PC-3 (cell line): ENCODE data around the gene MAS1L. TPM values are rescaled to one million over a fixed set of nuclear protein-coding genes. Genes with fewer than 3 reads are reported as not detected.

Source experiments
- ATAC-seq: fragments of 200-7000 bp; cut with Tn5 transposase; 2 replicates; pipeline ENCODE4 v1.9.1; 2020; ENCODE audit warnings: mild to moderate bottlenecking, moderate library complexity
- BruUV-seq: library from RNA; stranded (reverse); fragments of 400-500 nt; replicated peaks from 2 replicates; lab custom pipeline; 2021; lab: Mats Ljungman, UMichigan
- CTCF ChIA-PET: fragments of 300-600 bp; sonication (Branson Sonifier 250); formaldehyde crosslinking; loops from one replicate; lab custom pipeline; 2022; ENCODE audit warnings: antibody characterized with exemption; lab: Charles Lee
- POLR2A ChIA-PET: fragments of 300-600 bp; sonication (Branson Sonifier 250); formaldehyde crosslinking; loops from one replicate; lab custom pipeline; 2022; ENCODE audit warnings: antibody characterized with exemption; ENCODE audit not compliant: unreplicated experiment; lab: Charles Lee
- DNase-seq: peaks from one replicate; pipeline ENCODE4 v3.0.0-alpha.2; 2015
- H2AFZ ChIP-seq: fragments of 300-600 bp; sonication (generic); 2 replicates; pipeline ENCODE4 v1.6.0; 2016; ENCODE audit warnings: antibody characterized with exemption, low read length
- H3F3A ChIP-seq: fragments of 300-600 bp; sonication (generic); one replicate; pipeline ENCODE4 v1.6.0; 2017; ENCODE audit warnings: antibody characterized with exemption, low read length, control low read depth, mild to moderate bottlenecking; ENCODE audit not compliant: unreplicated experiment
- H3K27ac ChIP-seq: fragments of 300-600 bp; sonication (generic); 2 replicates; pipeline ENCODE4 v1.5.1; 2016; ENCODE audit warnings: mild to moderate bottlenecking, low read length
- H3K27me3 ChIP-seq: fragments of 300-600 bp; sonication (generic); 2 replicates; pipeline ENCODE4 v1.6.1; 2016; ENCODE audit warnings: low read length, mixed read lengths
- H3K36me3 ChIP-seq: fragments of 300-600 bp; sonication (generic); 2 replicates; pipeline ENCODE4 v1.6.1; 2016; ENCODE audit warnings: low read depth, mixed run types, low read length, mixed read lengths
- H3K4me1 ChIP-seq: fragments of 300-600 bp; sonication (generic); 2 replicates; pipeline ENCODE4 v1.5.1; 2016; ENCODE audit warnings: low read length; ENCODE audit not compliant: insufficient read depth
- H3K4me2 ChIP-seq: fragments of 300-600 bp; sonication (generic); 2 replicates; pipeline ENCODE4 v1.6.0; 2016; ENCODE audit warnings: low read length
- H3K4me3 ChIP-seq: fragments of 300-600 bp; sonication (generic); 2 replicates; pipeline ENCODE4 v1.5.1; 2016; ENCODE audit warnings: mild to moderate bottlenecking, low read length, mixed read lengths
- H3K79me2 ChIP-seq: fragments of 300-600 bp; sonication (generic); 2 replicates; pipeline ENCODE4 v1.6.1; 2017; ENCODE audit warnings: low read length, mixed read lengths
- H3K9ac ChIP-seq: fragments of 300-600 bp; sonication (generic); 2 replicates; pipeline ENCODE4 v1.6.0; 2016; ENCODE audit warnings: mild to moderate bottlenecking, low read length
- H3K9me2 ChIP-seq: fragments of 300-600 bp; sonication (generic); replicated peaks from 2 replicates; pipeline ENCODE4 v1.6.1; 2016; ENCODE audit warnings: mixed run types, low read length, mixed read lengths
- H3K9me3 ChIP-seq: fragments of 300-600 bp; sonication (generic); 2 replicates; pipeline ENCODE4 v1.6.1; 2016; ENCODE audit warnings: low read length, mixed read lengths
- H4K20me1 ChIP-seq: fragments of 300-600 bp; sonication (generic); 2 replicates; pipeline ENCODE4 v1.6.1; 2016; ENCODE audit warnings: low read length, mixed read lengths
- EZH2 ChIP-seq: fragments of 300-600 bp; sonication (generic); IDR thresholded peaks from one replicate; pipeline ENCODE4 v1.6.1; 2017; ENCODE audit warnings: antibody characterized with exemption, mild to moderate bottlenecking, low read length; ENCODE audit not compliant: unreplicated experiment
- EZH2phosphoT487 ChIP-seq: fragments of 300-600 bp; sonication (generic); IDR thresholded peaks from 2 replicates; pipeline ENCODE4 v1.6.1; 2018; ENCODE audit warnings: mild to moderate bottlenecking, antibody characterized with exemption, low read length, borderline replicate concordance
- intact Hi-C: fragments of 100-400 bp; cut with micrococcal nuclease; formaldehyde crosslinking; loops from 2 replicates; pipeline ENCODE4 v1.9.0; 2023
- total RNA-seq: library from RNA; depleted of rRNA; stranded (reverse); fragments of >200 nt; gene quantifications from 2 replicates; pipeline ENCODE4 v1.2.3, GENCODE V29; 2014
- TF ChIP-seq, protein P1 (sequence below): fragments of 300-600 bp; sonication (generic); conservative IDR thresholded peaks from 2 replicates; pipeline ENCODE4 v1.5.1; 2017; ENCODE audit warnings: antibody characterized with exemption, low read depth, mild to moderate bottlenecking, low read length

MAS1L gene
- total RNA-seq, 1 experiment from 2014 or later, result not detected

DNA sequence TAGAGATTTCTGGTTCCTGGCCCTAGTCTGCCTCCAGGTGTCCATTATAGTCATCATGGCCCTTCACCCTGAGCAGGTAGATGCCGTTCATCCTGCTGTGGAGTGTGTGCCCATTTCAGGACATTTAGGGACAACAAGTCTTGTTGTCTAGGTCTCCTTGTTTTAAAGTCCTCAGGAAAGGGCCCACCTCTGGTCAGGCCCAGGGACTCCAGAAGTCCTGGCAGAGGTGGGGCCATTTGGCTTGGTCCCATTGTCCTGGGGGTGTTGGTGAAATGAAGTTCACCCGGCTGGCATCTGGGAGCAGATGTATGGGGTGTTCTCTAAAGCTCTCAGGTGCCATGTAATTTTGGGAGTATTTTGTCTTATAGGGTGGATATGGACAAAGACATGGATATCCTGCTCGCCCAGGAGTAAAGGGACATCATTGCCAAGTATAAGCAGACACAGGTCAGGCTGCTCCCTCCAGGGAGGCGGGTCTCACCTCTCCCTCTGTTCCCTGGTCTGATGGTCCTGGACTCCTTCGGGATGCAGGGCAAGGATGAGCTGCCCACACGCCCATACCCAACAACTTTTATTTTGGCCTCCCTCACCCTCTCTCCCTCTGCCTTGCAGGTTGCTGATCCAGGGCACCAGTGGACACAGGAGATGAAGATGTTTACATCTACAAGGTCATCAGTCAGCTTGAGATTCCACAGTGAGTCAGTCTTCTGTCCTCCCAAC is 31.7 kb upstream of the MAS1L start:
- H3K4me3 ChIP-seq, result no peak overlapping the region
- DNase-seq (no peak), ATAC-seq (no peak)
- BruUV-seq, result no TSS peak
- POLR2A ChIA-PET, result no interaction called here
- peaks cover 8% of the 10 kb centered on the region; the same call in 1 of the 2 replicates for H3K4me1 ChIP-seq
- H3K4me2 ChIP-seq, result no peak overlapping the region
- no peak overlapping the region for H2AFZ ChIP-seq
- H3K9ac ChIP-seq, result no peak overlapping the region
- H3K9me3 ChIP-seq, result 0 out of 2 replicates have a peak, but pooled peaks cover 10% of the 10 kb centered on the region
- no peaks in the 10 kb centered on the region for H3K79me2 ChIP-seq
- no peaks in the 10 kb centered on the region for H4K20me1 ChIP-seq
- CTCF ChIA-PET, result no interaction called here
- no peak for TF ChIP-seq EZH2
- no peak for TF ChIP-seq EZH2phosphoT487
- TF ChIP-seq, protein P1, sequence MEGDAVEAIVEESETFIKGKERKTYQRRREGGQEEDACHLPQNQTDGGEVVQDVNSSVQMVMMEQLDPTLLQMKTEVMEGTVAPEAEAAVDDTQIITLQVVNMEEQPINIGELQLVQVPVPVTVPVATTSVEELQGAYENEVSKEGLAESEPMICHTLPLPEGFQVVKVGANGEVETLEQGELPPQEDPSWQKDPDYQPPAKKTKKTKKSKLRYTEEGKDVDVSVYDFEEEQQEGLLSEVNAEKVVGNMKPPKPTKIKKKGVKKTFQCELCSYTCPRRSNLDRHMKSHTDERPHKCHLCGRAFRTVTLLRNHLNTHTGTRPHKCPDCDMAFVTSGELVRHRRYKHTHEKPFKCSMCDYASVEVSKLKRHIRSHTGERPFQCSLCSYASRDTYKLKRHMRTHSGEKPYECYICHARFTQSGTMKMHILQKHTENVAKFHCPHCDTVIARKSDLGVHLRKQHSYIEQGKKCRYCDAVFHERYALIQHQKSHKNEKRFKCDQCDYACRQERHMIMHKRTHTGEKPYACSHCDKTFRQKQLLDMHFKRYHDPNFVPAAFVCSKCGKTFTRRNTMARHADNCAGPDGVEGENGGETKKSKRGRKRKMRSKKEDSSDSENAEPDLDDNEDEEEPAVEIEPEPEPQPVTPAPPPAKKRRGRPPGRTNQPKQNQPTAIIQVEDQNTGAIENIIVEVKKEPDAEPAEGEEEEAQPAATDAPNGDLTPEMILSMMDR, result no peak
- no peaks in the 10 kb centered on the region for H3K36me3 ChIP-seq
- intact Hi-C loops, result no loop called here
- H3K27me3 ChIP-seq, result peaks cover 8% of the 10 kb centered on the region; the same call in 1 of the 2 replicates
- no peak overlapping the region for H3K27ac ChIP-seq
- no peaks in the 10 kb centered on the region for H3F3A ChIP-seq
- no peaks in the 10 kb centered on the region for H3K9me2 ChIP-seq

DNA sequence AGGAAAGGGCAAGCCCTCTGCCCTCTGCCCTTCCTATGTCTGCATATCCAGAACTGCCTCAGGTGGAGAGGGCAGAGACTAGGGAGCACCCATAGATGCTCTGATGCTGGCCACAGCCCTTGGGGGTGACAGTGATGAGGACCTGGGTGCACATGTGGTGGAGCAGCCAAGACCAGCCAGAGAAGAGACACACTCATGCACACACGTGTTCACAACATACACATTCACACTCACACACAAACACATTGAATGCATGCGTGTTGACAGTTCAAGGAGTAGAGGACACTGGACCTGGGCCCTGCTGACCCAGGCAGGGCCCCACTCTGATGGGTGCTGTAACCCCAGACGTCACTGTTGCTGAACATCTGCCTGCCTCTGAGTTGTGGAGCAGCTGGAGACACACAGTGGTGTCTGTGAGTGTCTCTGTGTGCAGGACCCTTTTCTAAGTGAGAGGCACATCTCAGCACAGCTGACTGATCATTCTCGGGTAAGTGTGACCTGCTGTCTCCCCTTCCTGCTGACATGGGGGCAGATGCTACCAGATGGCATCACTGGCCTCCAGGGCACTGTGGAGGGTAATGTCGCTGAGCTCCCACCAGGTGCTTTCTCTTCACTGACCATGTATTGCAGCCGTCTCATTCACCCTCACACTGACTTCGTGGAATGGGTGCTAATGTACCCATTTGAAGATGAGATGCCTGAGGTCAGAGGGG is 30.1 kb upstream of the MAS1L start:
- H3K9ac ChIP-seq, result no peak overlapping the region
- no peaks in the 10 kb centered on the region for H3K36me3 ChIP-seq
- H2AFZ ChIP-seq, result no peak overlapping the region
- no peak overlapping the region for H3K4me2 ChIP-seq
- ChIA-PET POLR2A (no interaction called here), CTCF (no interaction called here)
- H3K79me2 ChIP-seq, result no peaks in the 10 kb centered on the region
- no TSS peak for BruUV-seq
- 0 out of 2 replicates have a peak, but pooled peaks cover 5% of the 10 kb centered on the region for H3K27me3 ChIP-seq
- DNase-seq, result no peak
- intact Hi-C loops, result no loop called here
- ATAC-seq, result no peak
- 0 out of 2 replicates have a peak, but pooled peaks cover 9% of the 10 kb centered on the region for H3K9me3 ChIP-seq
- no peak overlapping the region for H3K27ac ChIP-seq
- no peaks in the 10 kb centered on the region for H3K9me2 ChIP-seq
- TF ChIP-seq EZH2phosphoT487 (no peak), EZH2 (no peak)
- TF ChIP-seq, protein P1, result no peak
- peaks cover 8% of the 10 kb centered on the region; the same call in 1 of the 2 replicates for H3K4me1 ChIP-seq
- no peaks in the 10 kb centered on the region for H4K20me1 ChIP-seq
- H3K4me3 ChIP-seq, result no peak overlapping the region
- no peaks in the 10 kb centered on the region for H3F3A ChIP-seq
